GM21737 (cell line): ENCODE measurements around the gene HOXC5.
"Not testable (repeated sequence)": the region's sequence is repeated elsewhere in the genome, so short reads cannot be mapped to it uniquely, and the experiment has no call there.

ENCODE experiments used
- ATAC-seq: cut with Tn5 transposase; IDR thresholded peaks from one replicate; pipeline ENCODE4 v1.9.1; 2021; ENCODE audit warnings: mild to moderate bottlenecking, moderate library complexity; ENCODE audit not compliant: unreplicated experiment

The HOXC5 gene

DNA sequence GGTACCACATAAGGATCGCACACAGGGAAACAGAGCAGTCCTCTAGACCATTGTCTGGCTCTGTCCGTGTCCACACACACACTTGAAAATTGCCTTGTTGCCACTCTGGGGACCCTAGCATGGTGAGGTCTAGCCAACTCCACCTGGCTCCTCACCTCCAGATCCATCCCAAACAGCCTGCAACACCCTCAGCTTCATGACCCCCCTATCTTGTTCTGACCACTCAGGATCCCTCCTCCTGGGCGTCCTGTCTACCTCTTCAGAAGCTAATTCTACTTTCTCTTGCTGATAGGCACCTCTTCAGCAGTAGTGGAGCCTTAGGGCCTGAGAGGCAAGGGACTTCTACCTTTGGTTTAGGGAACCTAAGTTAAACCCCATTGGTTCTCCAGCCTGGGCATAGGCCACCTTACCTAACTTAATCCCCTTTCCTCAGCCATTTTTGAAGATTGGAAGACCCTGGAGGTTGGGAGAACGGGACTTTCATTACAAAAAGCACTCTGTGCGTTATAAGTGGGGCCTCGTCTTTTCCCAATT, 697 bp upstream of the HOXC5 start:
- no peak for ATAC-seq

DNA sequence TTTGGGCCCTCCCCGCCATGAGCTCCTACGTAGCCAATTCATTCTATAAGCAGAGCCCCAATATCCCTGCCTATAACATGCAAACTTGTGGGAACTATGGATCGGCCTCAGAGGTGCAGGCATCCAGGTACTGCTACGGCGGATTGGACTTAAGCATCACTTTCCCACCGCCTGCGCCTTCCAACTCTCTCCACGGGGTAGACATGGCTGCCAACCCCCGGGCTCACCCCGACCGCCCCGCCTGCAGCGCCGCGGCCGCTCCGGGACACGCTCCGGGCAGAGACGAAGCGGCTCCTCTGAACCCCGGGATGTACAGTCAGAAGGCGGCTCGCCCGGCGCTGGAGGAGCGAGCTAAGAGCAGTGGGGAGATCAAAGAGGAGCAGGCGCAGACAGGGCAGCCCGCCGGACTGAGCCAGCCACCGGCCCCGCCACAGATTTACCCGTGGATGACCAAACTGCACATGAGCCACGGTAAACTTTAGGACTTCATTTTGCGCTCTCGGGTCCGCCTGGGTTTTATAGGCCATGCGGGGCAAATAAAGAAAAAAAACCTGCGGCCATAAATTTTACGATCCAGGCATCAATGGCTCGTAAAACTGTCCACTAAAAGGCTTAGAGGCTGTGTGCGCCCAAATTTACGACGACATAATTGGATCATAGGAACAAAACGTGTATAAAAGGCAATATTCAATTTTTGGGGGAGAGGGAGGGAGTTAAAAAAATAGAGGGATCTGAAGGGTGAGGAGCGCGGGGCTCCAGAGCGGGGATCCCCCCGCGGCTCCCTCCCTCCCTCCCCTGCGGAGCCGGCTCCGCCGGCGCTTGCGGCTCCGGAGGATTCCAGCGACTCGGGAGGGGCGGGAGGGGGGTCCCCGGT, 493 bp downstream of the HOXC5 start:
- ATAC-seq = no peak

DNA sequence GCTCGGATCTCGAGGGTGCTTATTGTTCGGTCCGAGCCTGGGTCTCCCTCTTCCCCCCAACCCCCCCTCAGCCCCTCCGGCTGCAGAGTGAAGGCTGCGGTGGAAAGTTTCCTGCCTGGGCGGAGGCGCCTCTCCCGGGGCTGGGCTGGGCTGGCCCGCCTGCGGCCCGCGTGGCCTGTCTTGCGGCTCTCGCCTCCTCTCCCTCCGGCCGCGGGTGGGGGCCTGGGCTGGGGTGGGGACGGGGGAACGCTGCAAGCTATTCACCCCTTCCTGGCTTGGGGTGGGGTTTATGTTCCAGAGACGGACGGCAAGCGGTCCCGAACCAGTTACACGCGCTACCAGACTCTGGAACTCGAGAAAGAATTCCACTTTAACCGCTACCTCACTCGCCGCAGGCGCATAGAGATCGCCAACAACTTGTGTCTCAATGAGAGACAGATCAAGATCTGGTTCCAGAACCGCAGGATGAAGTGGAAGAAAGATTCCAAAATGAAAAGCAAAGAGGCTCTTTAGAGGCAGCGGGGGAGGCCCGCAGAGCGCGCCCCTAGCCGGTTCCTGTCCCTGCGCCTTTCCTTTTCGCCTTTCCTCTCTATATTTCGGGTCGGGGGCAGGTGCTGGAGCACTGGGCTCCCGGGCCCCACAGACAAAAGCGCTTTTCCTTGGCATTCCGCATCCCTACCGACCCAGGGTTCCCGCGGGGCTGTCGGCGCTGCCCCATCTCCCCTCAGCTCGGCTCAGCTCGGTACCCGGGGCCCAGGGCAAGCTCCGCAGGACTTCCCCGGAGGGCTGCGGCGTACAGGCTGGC, 1.3 kb downstream of the HOXC5 start:
- no peak for ATAC-seq

DNA sequence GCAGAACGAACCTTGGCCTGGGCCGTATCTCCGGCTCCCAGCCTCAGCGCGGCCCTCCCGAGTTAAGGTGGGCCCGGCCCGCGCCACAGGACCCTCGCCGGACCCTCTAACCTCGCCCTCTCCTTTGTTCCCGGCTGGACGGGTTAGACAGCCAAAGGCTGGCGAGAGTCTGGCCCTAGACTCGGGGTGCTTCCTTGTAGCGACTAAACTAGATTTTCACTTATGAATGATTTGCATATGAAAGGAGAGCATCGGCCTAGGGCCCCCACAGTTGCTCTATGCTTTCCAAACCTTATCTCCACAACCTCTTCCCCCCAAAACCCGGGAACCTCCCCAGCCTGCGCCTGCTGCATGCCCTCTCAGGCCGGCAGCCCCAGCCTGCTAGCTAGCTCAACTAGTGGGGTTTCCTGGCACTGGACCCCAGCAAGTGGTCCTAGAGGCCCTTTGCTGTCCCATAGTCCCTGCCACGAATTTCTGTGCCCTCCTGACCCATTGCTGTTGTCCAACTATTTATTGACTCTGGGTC, 2.0 kb downstream of the HOXC5 start:
- no peak for ATAC-seq

DNA sequence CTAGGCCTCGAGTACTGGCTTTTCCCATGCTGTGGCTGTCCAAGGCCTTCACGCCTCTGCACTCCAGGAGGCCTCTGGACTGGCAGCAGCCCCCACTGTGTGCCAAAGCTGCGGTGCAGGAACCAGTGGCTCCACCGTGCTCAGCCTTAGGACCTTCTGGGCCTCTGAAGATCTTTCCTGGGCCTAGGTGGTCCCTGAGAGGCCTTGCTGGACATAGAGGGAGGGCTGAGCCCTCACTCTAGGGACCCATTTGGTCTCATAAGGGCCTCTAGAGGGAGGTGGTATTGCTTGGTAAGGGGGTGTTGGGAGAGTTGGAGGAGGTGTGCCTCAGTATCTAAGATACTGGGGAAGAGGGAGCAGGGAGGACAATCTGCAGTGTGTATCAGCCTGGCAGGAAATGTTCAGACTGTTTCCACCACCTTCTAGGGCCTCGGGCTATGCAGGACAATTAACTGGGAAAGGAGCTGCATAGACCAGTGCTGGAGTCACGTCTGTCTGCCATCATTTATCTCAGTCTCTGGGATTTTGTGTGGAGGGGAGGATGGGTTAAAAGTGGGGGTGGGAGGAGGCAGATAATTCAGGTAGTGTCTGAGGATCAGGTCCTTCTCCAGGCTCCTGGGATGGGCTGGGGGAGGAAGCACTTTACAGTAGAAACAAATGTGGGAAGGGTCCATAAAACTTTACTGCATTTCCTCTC, 2.9 kb downstream of the HOXC5 start:
- ATAC-seq = no peak

DNA sequence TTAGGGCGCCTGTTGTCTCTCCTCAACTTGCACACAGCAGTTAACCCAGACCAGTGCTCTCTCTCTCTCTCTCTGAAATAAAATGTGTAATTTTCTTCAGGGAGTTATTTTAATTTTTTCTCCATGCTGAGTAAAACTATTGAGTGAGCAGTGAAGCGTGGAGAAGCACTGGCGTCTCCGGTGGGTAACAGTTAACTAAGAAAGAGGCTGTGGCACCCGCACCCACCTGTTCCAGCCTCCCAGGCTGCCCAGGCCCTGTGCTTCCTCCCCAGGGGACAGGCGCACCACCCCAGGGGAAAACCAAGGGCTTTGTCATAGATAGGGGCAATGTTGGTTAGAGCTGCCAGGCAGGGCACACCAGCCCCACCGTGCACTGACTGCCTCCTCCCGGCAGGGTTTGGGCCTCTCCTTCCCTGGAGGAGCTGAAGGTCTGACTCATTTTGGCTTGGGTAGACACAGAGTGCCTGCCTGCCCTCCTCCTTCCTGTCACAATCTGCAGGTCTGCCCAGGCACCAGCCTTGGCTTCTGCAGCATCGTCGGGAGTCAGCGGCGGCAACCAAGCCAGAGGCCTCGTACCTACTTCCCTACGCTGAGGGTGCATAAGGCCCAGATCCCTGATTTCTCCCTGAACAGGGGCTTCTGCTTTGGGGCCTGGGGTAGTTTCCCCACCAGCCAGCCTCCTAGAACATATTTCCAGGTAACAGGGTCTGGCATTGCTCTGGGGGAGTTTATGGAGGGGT, 3.9 kb downstream of the HOXC5 start:
- no peak for ATAC-seq

DNA sequence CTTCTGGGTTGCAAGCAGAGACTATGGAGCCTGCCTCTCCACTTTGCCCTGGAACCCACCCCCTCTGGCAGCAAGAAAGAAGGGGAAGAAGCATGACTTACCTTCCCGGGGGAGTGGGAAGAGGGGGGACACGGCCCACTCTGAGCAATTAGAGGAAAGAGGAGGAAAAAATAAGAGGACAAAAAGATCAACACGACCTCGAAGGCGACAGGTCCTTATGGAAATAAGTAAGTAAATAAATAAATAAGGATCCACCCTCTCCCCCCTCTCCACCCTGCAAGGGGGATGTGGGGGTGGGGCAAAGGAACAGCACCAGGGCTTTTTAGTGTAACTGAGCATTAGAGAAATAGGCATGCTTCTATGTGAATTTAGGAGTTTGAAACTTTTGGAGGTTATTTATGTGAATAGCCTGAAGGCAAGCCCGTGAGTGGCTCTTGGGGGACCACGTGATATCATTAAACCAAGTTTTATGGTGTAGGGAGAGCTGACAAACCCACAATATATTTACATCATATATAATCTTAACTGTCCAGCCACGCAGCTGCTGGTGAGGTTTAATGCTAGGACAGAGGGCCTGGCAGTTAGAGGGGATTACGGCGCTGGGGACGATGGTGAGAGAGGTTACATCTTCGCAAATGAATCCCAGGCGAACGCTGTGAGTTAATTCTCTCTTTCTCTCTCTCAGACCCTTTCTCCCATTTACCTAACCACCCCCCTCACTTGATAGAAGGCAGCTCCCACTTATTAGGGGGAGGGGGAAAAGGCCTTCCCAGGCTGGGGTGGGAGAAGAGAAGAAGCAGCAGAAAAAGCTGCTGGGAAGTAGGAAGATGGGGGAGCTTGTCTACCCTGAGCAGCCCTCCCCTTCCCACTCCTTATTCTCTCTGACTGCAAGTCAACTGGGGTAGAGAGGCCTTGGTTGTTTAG, 4.8 kb downstream of the HOXC5 start:
- no peak for ATAC-seq

DNA sequence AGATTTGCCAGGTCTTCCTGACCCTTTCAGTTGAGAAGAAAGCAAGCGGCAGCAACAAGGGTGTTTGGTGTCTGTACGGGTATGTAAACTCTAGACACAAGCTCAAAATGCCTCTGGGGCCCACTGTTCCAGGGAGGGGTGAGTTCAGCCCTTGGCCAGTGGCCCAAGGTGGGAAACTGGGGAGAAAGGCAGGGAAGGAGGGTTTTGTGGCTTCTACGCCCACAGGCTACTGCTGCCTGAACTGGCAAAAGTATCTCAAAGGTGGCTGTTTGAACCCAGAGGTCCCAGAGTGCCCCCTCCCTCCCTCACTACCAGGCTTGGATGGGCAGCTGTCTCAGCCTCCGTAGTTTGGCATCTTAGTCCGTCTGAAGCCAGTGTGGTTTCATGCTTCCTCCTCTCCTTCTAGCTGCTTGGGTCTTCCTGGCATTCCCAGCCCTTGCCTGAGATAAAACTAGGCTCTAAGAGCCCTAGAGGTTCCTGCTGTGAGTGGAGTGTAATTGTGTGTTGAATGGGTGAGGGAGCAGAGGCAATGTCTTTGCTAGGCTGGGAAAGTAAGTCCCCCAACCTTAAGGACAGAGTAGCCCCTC, 5.5 kb downstream of the HOXC5 start:
- ATAC-seq = no peak

DNA sequence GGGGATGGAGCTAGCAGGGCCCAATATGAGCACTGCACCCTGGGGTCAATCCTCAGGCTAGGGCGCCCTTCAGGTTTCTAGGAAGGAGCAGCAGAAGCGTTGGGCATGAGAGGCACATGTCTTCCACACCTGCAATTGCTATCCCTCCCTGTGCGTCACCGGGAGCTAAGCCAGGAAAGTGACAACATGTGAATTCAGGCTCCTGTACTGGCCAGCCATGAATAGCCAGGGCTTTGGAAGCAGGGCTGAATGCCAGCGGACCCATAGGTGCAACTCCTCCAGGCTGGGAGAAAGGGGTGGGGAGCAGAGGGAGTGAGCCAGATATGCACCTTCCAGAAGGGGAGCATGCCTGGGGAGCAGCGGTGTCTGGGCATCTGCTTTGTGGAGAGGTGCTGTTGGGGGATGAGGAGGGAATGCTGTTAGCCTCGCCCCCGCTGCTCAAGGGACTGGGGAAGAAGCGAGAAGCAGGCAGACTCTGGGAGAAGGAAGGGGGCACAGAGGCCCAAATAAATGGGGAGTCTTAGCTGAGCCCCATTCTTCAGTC, 6.1 kb downstream of the HOXC5 start:
- no peak for ATAC-seq

DNA sequence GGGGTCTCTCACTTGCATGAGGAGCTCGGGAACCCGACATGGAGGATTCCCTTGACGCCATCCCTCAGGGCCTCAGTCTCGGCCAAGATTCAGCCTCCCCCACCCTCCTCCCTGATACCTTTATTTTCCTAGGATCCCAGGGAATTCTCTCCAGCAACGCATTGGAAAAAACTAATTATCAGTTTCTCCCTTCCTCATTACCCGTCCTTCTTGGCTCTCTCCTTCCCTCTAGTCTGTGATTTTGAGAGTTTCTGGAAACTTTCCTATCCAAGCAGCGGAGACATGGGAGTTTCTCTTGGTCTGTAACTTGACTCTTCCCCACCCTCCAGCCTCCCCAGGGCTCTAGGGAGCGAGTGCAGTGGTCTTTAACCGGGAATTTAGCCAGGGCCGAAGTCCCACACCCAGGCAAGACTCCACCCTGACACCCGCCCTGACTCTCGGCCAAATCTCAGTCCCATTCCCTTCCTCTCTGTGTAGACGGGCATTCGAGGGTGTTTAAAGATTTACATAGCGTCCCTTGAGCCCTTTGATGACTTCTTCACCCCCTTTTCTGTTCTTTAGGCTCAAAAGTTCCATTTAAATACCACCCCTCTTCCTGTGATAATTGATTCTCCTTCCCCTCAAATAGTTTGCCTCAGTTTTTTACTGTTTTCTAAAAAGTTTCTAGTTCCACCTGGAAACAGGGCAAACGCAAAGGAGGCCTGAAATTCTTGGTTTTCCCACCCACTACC, 6.7 kb downstream of the HOXC5 start:
- no peak for ATAC-seq

DNA sequence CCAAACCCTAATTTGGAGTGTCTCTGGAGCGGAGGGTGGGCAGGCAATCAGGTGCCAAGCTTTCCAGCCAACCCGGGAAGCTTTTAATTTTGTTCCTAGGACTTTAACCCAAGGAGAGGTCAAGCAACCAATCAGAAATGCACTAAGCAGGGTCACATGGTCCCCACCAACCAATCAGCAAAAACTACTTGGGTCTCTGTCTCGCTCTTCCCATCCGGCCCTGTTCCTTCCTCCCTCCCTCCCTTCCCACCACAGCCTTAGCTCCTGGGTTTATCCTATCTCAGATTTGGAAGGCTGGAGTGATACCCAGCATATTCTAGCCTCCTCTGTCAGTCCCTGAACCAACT, 7.3 kb downstream of the HOXC5 start:
- ATAC-seq = no peak

DNA sequence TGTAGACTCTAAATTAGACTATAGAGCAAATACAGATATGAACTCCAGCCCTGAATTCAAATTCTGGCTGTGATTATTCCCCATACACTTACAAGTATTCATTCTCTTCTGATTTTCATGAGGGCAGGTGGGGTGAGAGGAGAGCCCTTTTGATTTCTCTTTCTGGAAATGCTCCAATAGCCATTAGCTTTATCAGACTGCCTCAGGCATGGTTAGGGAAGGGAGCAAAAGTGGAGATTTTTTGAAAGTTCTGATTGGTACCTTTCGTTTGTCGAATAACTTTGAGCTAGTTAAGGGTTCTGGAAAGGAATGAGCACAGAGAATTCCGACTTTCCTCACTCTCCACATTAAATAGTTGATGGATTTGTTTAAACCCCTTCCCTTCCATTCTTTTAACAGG, 7.8 kb downstream of the HOXC5 start:
- no peak for ATAC-seq

DNA sequence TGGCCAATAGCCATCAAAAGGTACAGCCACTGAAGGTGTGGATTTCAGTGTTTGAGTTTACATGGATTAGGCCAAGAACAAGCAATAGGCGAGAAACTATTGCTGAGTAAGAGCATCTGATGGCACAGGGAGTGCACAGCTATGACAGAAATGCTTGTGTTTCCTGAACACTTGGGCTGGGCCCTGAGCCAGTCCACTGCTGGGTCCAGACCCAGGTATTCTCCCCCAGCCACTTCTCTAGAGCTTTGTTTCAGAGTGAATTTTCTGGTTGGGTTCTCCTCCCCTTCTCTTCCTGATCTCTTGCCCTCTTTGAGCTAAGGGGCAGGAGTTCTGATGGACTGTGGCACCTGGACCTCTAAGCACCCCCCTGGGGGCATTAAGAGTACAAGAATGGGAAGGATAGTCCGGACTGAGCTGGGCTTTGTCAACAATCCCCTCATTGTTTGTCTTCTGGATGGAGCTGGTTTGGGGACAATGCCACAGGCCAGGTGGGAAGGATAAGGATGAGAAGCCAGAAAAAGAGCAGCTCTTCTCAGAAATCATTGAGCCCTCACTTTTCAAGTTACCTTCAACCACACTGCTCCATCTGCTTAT, 8.3 kb downstream of the HOXC5 start:
- no peak for ATAC-seq

DNA sequence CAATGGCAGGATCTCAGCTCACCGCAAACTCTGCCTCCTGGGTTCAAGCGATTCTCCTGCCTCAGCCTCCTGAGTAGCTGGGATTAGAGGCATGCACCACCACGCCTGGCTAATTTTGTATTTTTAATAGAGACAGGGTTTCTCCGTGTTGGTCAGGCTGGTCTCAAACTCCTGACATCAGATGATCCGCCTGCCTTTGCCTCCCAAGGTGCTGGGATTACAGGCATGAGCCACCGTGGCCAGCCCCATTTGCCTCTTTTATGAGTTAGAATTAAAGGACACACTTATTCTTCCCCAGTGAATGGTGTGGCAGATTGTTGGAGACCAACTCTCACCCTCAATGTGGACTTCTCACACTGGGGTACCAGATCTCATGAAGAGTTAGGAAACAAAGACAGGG, 9.2 kb downstream of the HOXC5 start:
- ATAC-seq = not testable (repeated sequence)

DNA sequence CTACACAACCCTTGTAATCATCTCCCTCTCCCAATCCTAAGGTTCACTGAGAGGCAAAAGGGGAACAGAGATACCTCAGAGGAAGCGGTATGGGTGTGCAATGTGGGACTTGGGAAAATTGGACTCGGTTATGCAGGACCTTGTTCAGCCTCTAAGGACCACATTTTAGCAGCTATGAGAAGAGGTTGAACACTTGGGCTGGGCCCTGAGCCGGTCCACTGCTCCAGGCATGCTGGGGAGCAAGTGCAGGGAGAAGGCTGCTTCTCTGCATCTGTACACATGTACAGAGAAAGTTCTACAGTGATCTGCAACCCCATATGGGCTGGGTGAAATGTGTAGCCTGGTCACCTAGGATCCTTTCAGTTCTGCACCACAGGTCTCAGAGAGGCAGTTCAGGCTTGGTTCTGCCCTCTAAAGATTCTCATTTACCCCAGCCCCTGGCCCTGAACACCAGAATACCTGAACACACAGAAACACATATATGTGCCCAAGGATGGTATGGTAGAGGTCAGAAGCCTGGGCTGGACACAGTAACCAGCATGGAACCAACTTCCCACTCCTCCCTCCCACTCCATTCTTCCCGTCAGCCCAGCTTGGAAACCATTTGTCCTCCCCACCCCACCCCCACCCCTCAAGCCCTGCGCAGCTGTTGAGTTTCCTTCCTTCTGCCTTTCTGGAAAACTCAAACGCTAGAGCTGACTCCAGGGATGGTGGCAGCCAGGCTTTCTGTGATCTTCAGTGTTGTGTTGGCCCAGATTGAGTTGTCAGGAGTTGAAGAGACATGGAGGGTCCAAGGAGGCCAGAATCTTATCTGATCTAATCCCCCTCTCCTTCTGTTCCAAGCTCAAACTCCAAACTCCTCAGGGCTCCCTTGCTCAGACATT, 10.4 kb downstream of the HOXC5 start:
- ATAC-seq = no peak

DNA sequence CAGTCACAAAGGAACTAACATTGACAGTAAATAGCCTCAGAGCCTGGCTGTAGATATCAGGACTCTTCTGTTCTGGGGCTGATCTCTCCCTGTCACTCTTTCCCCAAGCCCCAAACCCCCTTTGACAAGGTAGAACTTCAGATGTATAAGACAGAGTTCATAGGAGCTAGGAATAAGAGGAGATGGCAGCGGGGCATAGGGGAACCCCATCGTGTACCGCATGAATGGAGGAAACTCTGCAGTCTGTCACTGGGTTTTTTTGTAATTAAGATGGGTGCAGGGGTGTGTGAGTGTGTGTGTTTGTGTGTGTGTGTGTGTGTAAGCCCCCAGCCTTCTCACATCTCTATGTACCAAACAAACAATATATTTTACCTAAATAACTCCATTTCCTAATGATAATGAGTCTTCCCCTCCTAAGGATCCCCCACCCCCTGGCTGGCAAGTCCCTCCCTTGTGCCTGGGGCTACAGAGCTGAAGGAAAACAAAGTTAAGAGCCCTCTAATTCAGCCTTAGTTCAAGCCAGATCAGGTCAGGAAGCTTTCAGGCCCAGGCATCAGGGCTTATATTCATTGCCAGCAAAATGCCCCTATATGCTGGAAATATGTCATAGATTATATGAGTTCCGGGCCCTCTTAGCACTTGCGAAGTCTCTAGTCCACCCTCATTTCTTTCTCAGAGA, 11.7 kb downstream of the HOXC5 start:
- ATAC-seq = no peak
